AML-193 (cell line): ENCODE results near the gene PIP5K1B.
A peak's percentile ranks its signal among the peaks of the same experiment; 100 is the strongest.
"Not testable (repeated sequence)": the region's sequence is repeated elsewhere in the genome, so short reads cannot be mapped to it uniquely, and the experiment has no call there.

Source experiments
- DNase-seq, 2 experiments: peaks; one replicate each; lab custom pipeline; 2025; lab: John Stamatoyannopoulos, UW

Gene PIP5K1B

GRCh38 chr9:68957479-68957878, 252.4 kb downstream of the PIP5K1B start:
- no peak for DNase-seq

- no peak for DNase-seq
These were observed 256.5 kb downstream of the PIP5K1B start for GRCh38 chr9:68961587-68961986.

GRCh38 chr9:68963416-68963815, 258.4 kb downstream of the PIP5K1B start:
- no peak for DNase-seq

- DNase-seq: no peak
These were observed 259.1 kb downstream of the PIP5K1B start for GRCh38 chr9:68964102-68964541.

- DNase-seq: no peak
These were observed 259.7 kb downstream of the PIP5K1B start for GRCh38 chr9:68964765-68965164.

GRCh38 chr9:68966496-68966944, 261.5 kb downstream of the PIP5K1B start:
- no peak for DNase-seq

GRCh38 chr9:68967800-68968199, 262.8 kb downstream of the PIP5K1B start:
- DNase-seq: no peak

GRCh38 chr9:68969538-68969937, 264.5 kb downstream of the PIP5K1B start:
- DNase-seq: no peak

- no peak for DNase-seq
These were observed 265.1 kb downstream of the PIP5K1B start for GRCh38 chr9:68970151-68970550.

GRCh38 chr9:68973619-68974018, 268.6 kb downstream of the PIP5K1B start:
- no peak for DNase-seq

- no peak for DNase-seq
These were observed 269.4 kb downstream of the PIP5K1B start for GRCh38 chr9:68974431-68974830.

GRCh38 chr9:68974901-68975300, 269.9 kb downstream of the PIP5K1B start:
- no peak for DNase-seq

GRCh38 chr9:68975365-68976043, 270.5 kb downstream of the PIP5K1B start:
- DNase-seq: peak; percentile 6 to 25

- DNase-seq: peak; percentile 86 to 89
These were observed 273.0 kb downstream of the PIP5K1B start for GRCh38 chr9:68978066-68978465.

GRCh38 chr9:68978501-68978900, 273.5 kb downstream of the PIP5K1B start:
- DNase-seq: no peak

- DNase-seq: no peak
These were observed 274.7 kb downstream of the PIP5K1B start for GRCh38 chr9:68979538-68980314.

- no peak for DNase-seq
These were observed 275.4 kb downstream of the PIP5K1B start for GRCh38 chr9:68980341-68980914.

- DNase-seq: peak; percentile 39 to 45
These were observed 276.7 kb downstream of the PIP5K1B start for GRCh38 chr9:68981789-68982188.

GRCh38 chr9:68983008-68983411, 278.0 kb downstream of the PIP5K1B start:
- no peak for DNase-seq

- no peak for DNase-seq
These were observed 278.7 kb downstream of the PIP5K1B start for GRCh38 chr9:68983522-68984424.

GRCh38 chr9:68986949-68987348, 281.9 kb downstream of the PIP5K1B start:
- not testable (repeated sequence) for DNase-seq

- no peak for DNase-seq
These were observed 286.4 kb downstream of the PIP5K1B start for GRCh38 chr9:68991457-68991856.
